Activated T-helper 1 cell treated with anti-CD3 and anti-CD28 coated beads, Interleukin-12 subunit alpha, Interleukin-12 subunit beta, Interleukin-2, Interleukin-4 antibody, amounts not matched to agents 30 ng/mL and 10 ng/mL and 1 ng/mL, durations not matched to agents 14 hours and 24 hours and 36 hours (primary cell): ENCODE results near the gene P4HB. TPM values are rescaled to one million over a fixed set of nuclear protein-coding genes. Genes with fewer than 3 reads are reported as not detected.

Experiments used
- DNase-seq: peaks from one replicate; pipeline ENCODE4 v3.0.0; 2021; ENCODE audit warnings: low spot score
- H3K27ac Mint-ChIP-seq: one replicate; pipeline ENCODE4 v1.8.0; 2021; ENCODE audit warnings: mild to moderate bottlenecking, mixed read lengths
- H3K27me3 Mint-ChIP-seq: one replicate; pipeline ENCODE4 v1.8.0; 2022; ENCODE audit warnings: mild to moderate bottlenecking, moderate library complexity, mixed read lengths; ENCODE audit not compliant: insufficient read depth
- H3K36me3 Mint-ChIP-seq: one replicate; pipeline ENCODE4 v1.8.0; 2021; ENCODE audit warnings: low read depth, mixed read lengths
- H3K4me1 Mint-ChIP-seq: one replicate; pipeline ENCODE4 v1.8.0; 2021; ENCODE audit warnings: low read depth, mixed read lengths
- H3K4me3 Mint-ChIP-seq: one replicate; pipeline ENCODE4 v1.8.0; 2021; ENCODE audit warnings: mild to moderate bottlenecking, moderate library complexity, mixed read lengths
- H3K9me3 Mint-ChIP-seq: one replicate; pipeline ENCODE4 v1.8.0; 2021; ENCODE audit warnings: mixed read lengths
- intact Hi-C: fragments of 100-400 bp; cut with micrococcal nuclease; formaldehyde crosslinking; loops from one replicate; pipeline ENCODE4 v1.15.1; 2024
- total RNA-seq: library from RNA; stranded (reverse); gene quantifications from 2 replicates; pipeline ENCODE4 v1.2.3, GENCODE V29; 2022

The P4HB gene
- total RNA-seq, 1 donor from 2014 or later: 477 TPM

- H3K4me1 Mint-ChIP-seq: no peaks in the 10 kb centered on the region
- intact Hi-C loops: no loop called here
- DNase-seq: no peak
- H3K27me3 Mint-ChIP-seq: peaks cover 45% of the 10 kb centered on the region
- no peak overlapping the region for H3K4me3 Mint-ChIP-seq
- H3K9me3 Mint-ChIP-seq: no peaks in the 10 kb centered on the region
- no peaks in the 10 kb centered on the region for H3K36me3 Mint-ChIP-seq
- H3K27ac Mint-ChIP-seq: no peak overlapping the region
Observed at GRCh38 chr17:81802856-81803643, 57.3 kb downstream of the P4HB start.

GRCh38 chr17:81802048-81802758 lies 58.1 kb downstream of the P4HB start:
- intact Hi-C loops: no loop called here
- DNase-seq: no peak
- Mint-ChIP-seq H3K36me3 (no peaks in the 10 kb centered on the region), H3K9me3 (no peaks in the 10 kb centered on the region), H3K4me3 (no peak overlapping the region), H3K27me3 (peaks cover 45% of the 10 kb centered on the region), H3K4me1 (no peaks in the 10 kb centered on the region), H3K27ac (no peak overlapping the region)

GRCh38 chr17:81801327-81801726 lies 59.0 kb downstream of the P4HB start:
- H3K27me3 Mint-ChIP-seq: peaks cover 42% of the 10 kb centered on the region
- H3K9me3 Mint-ChIP-seq: no peaks in the 10 kb centered on the region
- intact Hi-C loops: no loop called here
- no peak overlapping the region for H3K4me3 Mint-ChIP-seq
- H3K4me1 Mint-ChIP-seq: no peaks in the 10 kb centered on the region
- no peaks in the 10 kb centered on the region for H3K36me3 Mint-ChIP-seq
- no peak for DNase-seq
- H3K27ac Mint-ChIP-seq: no peak overlapping the region

GRCh38 chr17:81794509-81794908 lies 65.8 kb downstream of the P4HB start:
- no peak for DNase-seq
- Mint-ChIP-seq H3K36me3 (no peaks in the 10 kb centered on the region), H3K4me3 (no peak overlapping the region), H3K4me1 (no peaks in the 10 kb centered on the region), H3K9me3 (no peaks in the 10 kb centered on the region), H3K27me3 (peaks cover 6% of the 10 kb centered on the region), H3K27ac (no peak overlapping the region)
- intact Hi-C loops: no loop called here

GRCh38 chr17:81794074-81794476 lies 66.3 kb downstream of the P4HB start:
- H3K9me3 Mint-ChIP-seq: no peaks in the 10 kb centered on the region
- H3K27me3 Mint-ChIP-seq: peaks cover 2% of the 10 kb centered on the region
- intact Hi-C loops: no loop called here
- H3K27ac Mint-ChIP-seq: no peak overlapping the region
- no peak for DNase-seq
- H3K36me3 Mint-ChIP-seq: no peaks in the 10 kb centered on the region
- H3K4me1 Mint-ChIP-seq: no peaks in the 10 kb centered on the region
- no peak overlapping the region for H3K4me3 Mint-ChIP-seq

Other genes with a start within 250 kb of the P4HB start
- 138 and 157 TPM in 2 replicates for gene NPLOC4, start 223.4 kb downstream of the P4HB start, total RNA-seq
- 0.21 and 0.66 TPM in 2 replicates for gene TSPAN10, start 223.3 kb downstream of the P4HB start, total RNA-seq
- gene PDE6G, start 204.0 kb downstream of the P4HB start, total RNA-seq: 5.8 and 8.7 TPM in 2 replicates
- 54.3 and 57.5 TPM in 2 replicates for gene OXLD1, start 193.9 kb downstream of the P4HB start, total RNA-seq
- 59.3 and 62.1 TPM in 2 replicates for gene CCDC137, start 193.8 kb downstream of the P4HB start, total RNA-seq
- 37.6 and 40.0 TPM in 2 replicates for gene ARL16, start 176.7 kb downstream of the P4HB start, total RNA-seq
- gene HGS, start 176.5 kb downstream of the P4HB start, total RNA-seq: 133 and 144 TPM in 2 replicates
- gene MRPL12, start 157.2 kb downstream of the P4HB start, total RNA-seq: 232 TPM in 2 replicates
- 45.7 and 49.6 TPM in 2 replicates for gene SLC25A10, start 148.3 kb downstream of the P4HB start, total RNA-seq
- not detected in 2 replicates for gene GCGR, start 56.4 kb downstream of the P4HB start, total RNA-seq
- gene MCRIP1, start 27.2 kb downstream of the P4HB start, total RNA-seq: 56.0 and 62.3 TPM in 2 replicates
- not detected in 2 replicates for gene PPP1R27, start 25.5 kb downstream of the P4HB start, total RNA-seq
- gene ARHGDIA, start 10.8 kb upstream of the P4HB start, total RNA-seq: 701 and 705 TPM in 2 replicates
- 241 and 249 TPM in 2 replicates for gene ALYREF, start 31.1 kb upstream of the P4HB start, total RNA-seq
- 123 and 124 TPM in 2 replicates for gene ANAPC11, start 31.2 kb upstream of the P4HB start, total RNA-seq
- 0.24 and 0.31 TPM in 2 replicates for gene NPB, start 41.7 kb upstream of the P4HB start, total RNA-seq
- gene PCYT2, start 50.9 kb upstream of the P4HB start, total RNA-seq: 49.5 and 54.5 TPM in 2 replicates
- gene SIRT7, start 57.6 kb upstream of the P4HB start, total RNA-seq: 53.2 and 57.5 TPM in 2 replicates
- gene MAFG, start 67.2 kb upstream of the P4HB start, total RNA-seq: 33.8 and 35.5 TPM in 2 replicates
- gene PYCR1, start 76.8 kb upstream of the P4HB start, total RNA-seq: 130 and 131 TPM in 2 replicates
- 0.08 TPM in 1 of 2 replicates, not detected in the other for gene MYADML2, start 86.7 kb upstream of the P4HB start, total RNA-seq
- gene NOTUM, start 100.7 kb upstream of the P4HB start, total RNA-seq: 1.5 and 2.4 TPM in 2 replicates
- gene ASPSCR1, start 117.1 kb upstream of the P4HB start, total RNA-seq: 32.2 and 33.8 TPM in 2 replicates
- gene CENPX, start 162.3 kb upstream of the P4HB start, total RNA-seq: 109 and 120 TPM in 2 replicates
- gene LRRC45, start 162.8 kb upstream of the P4HB start, total RNA-seq: 37.6 and 37.8 TPM in 2 replicates
- gene RAC3, start 171.1 kb upstream of the P4HB start, total RNA-seq: 7.6 and 9.4 TPM in 2 replicates
- gene DCXR, start 177.2 kb upstream of the P4HB start, total RNA-seq: 123 and 125 TPM in 2 replicates
- 24.1 and 26.8 TPM in 2 replicates for gene RFNG, start 191.3 kb upstream of the P4HB start, total RNA-seq
- gene GPS1, start 191.4 kb upstream of the P4HB start, total RNA-seq: 112 and 124 TPM in 2 replicates
- 231 and 235 TPM in 2 replicates for gene DUS1L, start 205.3 kb upstream of the P4HB start, total RNA-seq
- gene FASN, start 237.7 kb upstream of the P4HB start, total RNA-seq: 415 and 421 TPM in 2 replicates